H9 (cell line): Measurements from ENCODE around the gene IMMP2L. TPM values are rescaled to one million over a fixed set of nuclear protein-coding genes. Genes with fewer than 3 reads are reported as not detected.
A peak's percentile ranks its signal among the peaks of the same experiment; 100 is the strongest.

Experiments
- DNase-seq: peaks from one replicate; pipeline ENCODE4 v3.0.0-alpha.2; 2017
- H2AFZ ChIP-seq: one replicate; pipeline ENCODE4 v1.6.1; 2013; ENCODE audit warnings: mild to moderate bottlenecking, low read length, control low read depth, moderate library complexity
- H2AK5ac ChIP-seq: 2 replicates; pipeline ENCODE4 v1.6.1; 2013; ENCODE audit warnings: low read length, control low read depth, mixed read lengths; ENCODE audit not compliant: insufficient read length
- H2BK120ac ChIP-seq: one replicate; pipeline ENCODE4 v1.6.1; 2013; ENCODE audit warnings: low read depth, mild to moderate bottlenecking, low read length, control low read depth, inconsistent platforms; ENCODE audit not compliant: poor library complexity, severe bottlenecking
- H2BK12ac ChIP-seq: 2 replicates; pipeline ENCODE4 v1.6.1; 2013; ENCODE audit warnings: low read length, control low read depth, mixed read lengths, low read depth; ENCODE audit not compliant: insufficient read length
- H2BK15ac ChIP-seq: 2 replicates; pipeline ENCODE4 v1.6.1; 2013; ENCODE audit warnings: low read depth, low read length, control low read depth
- H2BK20ac ChIP-seq: one replicate; pipeline ENCODE4 v1.6.1; 2013; ENCODE audit warnings: low read depth, mild to moderate bottlenecking, low read length, control low read depth, inconsistent platforms; ENCODE audit not compliant: poor library complexity, severe bottlenecking
- H2BK5ac ChIP-seq: 2 replicates; pipeline ENCODE4 v1.6.1; 2013; ENCODE audit warnings: low read length, control low read depth, mixed read lengths; ENCODE audit not compliant: insufficient read length
- H3K14ac ChIP-seq: 2 replicates; pipeline ENCODE4 v1.6.1; 2013; ENCODE audit warnings: low read length, control low read depth; ENCODE audit not compliant: insufficient read depth
- H3K18ac ChIP-seq: 2 replicates; pipeline ENCODE4 v1.6.1; 2013; ENCODE audit warnings: low read depth, mild to moderate bottlenecking, mixed read lengths, low read length, control low read depth; ENCODE audit not compliant: insufficient read length
- H3K23ac ChIP-seq: 2 replicates; pipeline ENCODE4 v1.6.1; 2013; ENCODE audit warnings: low read length, control low read depth, mixed read lengths, low read depth; ENCODE audit not compliant: insufficient read length
- H3K23me2 ChIP-seq: 2 replicates; pipeline ENCODE4 v1.6.1; 2013; ENCODE audit warnings: low read depth, mild to moderate bottlenecking, mixed read lengths, low read length, control low read depth; ENCODE audit not compliant: insufficient read length, poor library complexity, severe bottlenecking
- H3K27ac ChIP-seq: 2 replicates; pipeline ENCODE4 v1.5.1; 2013; ENCODE audit warnings: low read length, control low read depth, mixed read lengths, low read depth; ENCODE audit not compliant: insufficient read length
- H3K27me3 ChIP-seq: 2 replicates; pipeline ENCODE4 v1.6.1; 2013; ENCODE audit warnings: low read length, control low read depth, inconsistent platforms; ENCODE audit not compliant: insufficient read depth
- H3K4ac ChIP-seq: 2 replicates; pipeline ENCODE4 v1.6.1; 2013; ENCODE audit warnings: low read depth, mild to moderate bottlenecking, control low read depth, inconsistent platforms, low read length, moderate library complexity
- H3K4me1 ChIP-seq: 2 replicates; pipeline ENCODE4 v1.6.1; 2013; ENCODE audit warnings: low read length, control low read depth, inconsistent platforms; ENCODE audit not compliant: insufficient read depth
- H3K4me2 ChIP-seq: 2 replicates; pipeline ENCODE4 v1.6.1; 2013; ENCODE audit warnings: low read length, control low read depth, mixed read lengths; ENCODE audit not compliant: insufficient read length, insufficient read depth
- H3K56ac ChIP-seq: 2 replicates; pipeline ENCODE4 v1.6.1; 2013; ENCODE audit warnings: low read depth, mild to moderate bottlenecking, mixed read lengths, low read length, control low read depth; ENCODE audit not compliant: insufficient read length
- H3K79me1 ChIP-seq: 2 replicates; pipeline ENCODE4 v1.6.1; 2013; ENCODE audit warnings: low read depth, mild to moderate bottlenecking, moderate library complexity, low read length, control low read depth, inconsistent platforms; ENCODE audit not compliant: insufficient read depth, poor library complexity, severe bottlenecking
- H3K79me2 ChIP-seq: 2 replicates; pipeline ENCODE4 v1.6.1; 2013; ENCODE audit warnings: low read length, control low read depth, inconsistent platforms; ENCODE audit not compliant: insufficient read depth
- H3K9ac ChIP-seq: 2 replicates; pipeline ENCODE4 v1.6.1; 2013; ENCODE audit warnings: low read length, control low read depth, mixed read lengths; ENCODE audit not compliant: insufficient read length; ENCODE audit errors: extremely low read depth
- H3K9me3 ChIP-seq: one replicate; pipeline ENCODE4 v1.6.1; 2013; ENCODE audit warnings: low read depth, low read length, inconsistent platforms; ENCODE audit not compliant: control insufficient read depth
- H3T11ph ChIP-seq: one replicate; pipeline ENCODE4 v1.6.1; 2013; ENCODE audit warnings: mild to moderate bottlenecking, low read length, control low read depth, inconsistent platforms
- H4K20me1 ChIP-seq: one replicate; pipeline ENCODE4 v1.6.1; 2013; ENCODE audit not compliant: control insufficient read depth, insufficient read length, insufficient read depth
- H4K5ac ChIP-seq: 2 replicates; pipeline ENCODE4 v1.6.1; 2013; ENCODE audit warnings: low read depth, mild to moderate bottlenecking, mixed read lengths, low read length, control low read depth; ENCODE audit not compliant: insufficient read length
- H4K8ac ChIP-seq: replicated peaks from 2 replicates; pipeline ENCODE4 v1.6.1; 2013; ENCODE audit warnings: low read length, control low read depth, mixed read lengths, low read depth; ENCODE audit not compliant: insufficient read length
- H4K91ac ChIP-seq: 2 replicates; pipeline ENCODE4 v1.6.1; 2013; ENCODE audit warnings: low read depth, mild to moderate bottlenecking, moderate library complexity, mixed read lengths, low read length, control low read depth; ENCODE audit not compliant: insufficient read length
- H3K27ac Mint-ChIP-seq, 3 experiments: 2 replicates in 2 of 3; 3 replicates in 1 of 3; pipeline ENCODE4 v1.8.0; 2020 to 2021; ENCODE audit warnings: mixed read lengths in 3 of 3, mild to moderate bottlenecking in 1 of 3, moderate library complexity in 1 of 3
- H3K27me3 Mint-ChIP-seq: 2 replicates; pipeline ENCODE4 v1.8.0; 2021; ENCODE audit warnings: low read depth, mild to moderate bottlenecking, moderate library complexity, mixed read lengths
- H3K36me3 Mint-ChIP-seq, 3 experiments: 2 replicates in 2 of 3; 3 replicates in 1 of 3; pipeline ENCODE4 v1.8.0; 2020 to 2021; ENCODE audit warnings: low read depth in 3 of 3, mixed read lengths in 3 of 3; ENCODE audit not compliant: insufficient read depth in 1 of 3
- H3K4me1 Mint-ChIP-seq, 2 experiments: 2 replicates each; pipeline ENCODE4 v1.8.0; 2020; ENCODE audit warnings: mixed read lengths in 2 of 2
- H3K4me3 Mint-ChIP-seq, 2 experiments: 2 replicates in 1 of 2; 3 replicates in 1 of 2; pipeline ENCODE4 v1.8.0; 2020 to 2021; ENCODE audit warnings: mild to moderate bottlenecking in 2 of 2, mixed read lengths in 2 of 2, moderate library complexity in 1 of 2
- H3K9me3 Mint-ChIP-seq, 2 experiments: 2 replicates in 1 of 2; 3 replicates in 1 of 2; pipeline ENCODE4 v1.8.0; 2020; ENCODE audit warnings: mild to moderate bottlenecking in 2 of 2, mixed read lengths in 2 of 2, moderate library complexity in 1 of 2
- CTCF ChIP-seq: fragments of 200-600 bp; sonication (generic); conservative IDR thresholded peaks from 3 replicates; pipeline ENCODE4 v1.8.0; 2021; ENCODE audit warnings: antibody characterized with exemption, mild to moderate bottlenecking
- WGBS: extraction: QIAGEN DNeasy Blood & Tissue Kit; methylation state at CpG from one replicate; pipeline ENCODE4 v1.1.7; 2013; ENCODE audit warnings: missing lambda C conversion rate, low lambda C conversion rate, mixed read lengths; ENCODE audit not compliant: insufficient read length; ENCODE audit errors: extremely low coverage; 5-methylcytosine and 5-hydroxymethylcytosine counted together
- total RNA-seq: library from RNA; stranded (reverse); gene quantifications from 2 replicates; pipeline ENCODE4 v1.2.1, GENCODE V29; 2021

IMMP2L gene
- total RNA-seq, 1 experiment from 2014 or later = 14.7 TPM

- no peak overlapping the region for H3T11ph ChIP-seq
Measured at GRCh38 chr7:111050875-111051416, 511.3 kb downstream of the IMMP2L start.

More at GRCh38 chr7:111050875-111051416, 511.3 kb downstream of the IMMP2L start:
- H2AFZ ChIP-seq = no peak overlapping the region
- Mint-ChIP-seq H3K4me1 (peaks cover 37 to 42% of the 10 kb centered on the region in 2 experiments), H3K4me3 (no peak overlapping the region), H3K27me3 (no peaks in the 10 kb centered on the region), H3K27ac (peak overlapping the region; percentile 13 to 95 (median 86); a peak in 5 of 7 replicates), H3K9me3 (no peaks in the 10 kb centered on the region; a peak in 1 of 5 replicates), H3K36me3 (no peaks in the 10 kb centered on the region; a peak in 2 of 7 replicates)
- H3K14ac ChIP-seq = no peak overlapping the region
- no peak overlapping the region for H4K5ac ChIP-seq
- H3K4me2 ChIP-seq = no peak overlapping the region
- H3K27ac ChIP-seq = no peak overlapping the region
- WGBS = no CpG with 5 or more reads among the region's 2 CpGs
- H2BK120ac ChIP-seq = no peak overlapping the region
- H2BK20ac ChIP-seq = no peak overlapping the region
- no peak overlapping the region for H4K91ac ChIP-seq
- no peaks in the 10 kb centered on the region for H4K20me1 ChIP-seq
- no peak overlapping the region for H2BK15ac ChIP-seq
- no peak overlapping the region for H4K8ac ChIP-seq
- no peak overlapping the region for H3K18ac ChIP-seq
- no peak overlapping the region for H2BK5ac ChIP-seq
- no peak overlapping the region for H3K23ac ChIP-seq
- no peak overlapping the region for H3K56ac ChIP-seq
- no peak for TF ChIP-seq CTCF
- DNase-seq = no peak
- no peak overlapping the region for H3K9ac ChIP-seq
- H3K27me3 ChIP-seq = no peaks in the 10 kb centered on the region
- no peaks in the 10 kb centered on the region for H3K23me2 ChIP-seq
- H3K4ac ChIP-seq = no peak overlapping the region
- H3K9me3 ChIP-seq = no peaks in the 10 kb centered on the region
- no peaks in the 10 kb centered on the region for H3K79me1 ChIP-seq
- H3K4me1 ChIP-seq = peaks cover 5% of the 10 kb centered on the region; the same call in 1 of the 2 replicates
- H2BK12ac ChIP-seq = no peak overlapping the region
- H3K79me2 ChIP-seq = no peaks in the 10 kb centered on the region
- H2AK5ac ChIP-seq = no peak overlapping the region
